ENCODE measurements around the gene CHST6.
"Not testable (repeated sequence)": the region's sequence is repeated elsewhere in the genome, so short reads cannot be mapped to it uniquely, and the experiment has no call there.

Gene CHST6

GRCh38 chr16:75432828-75433731 lies 62.2 kb downstream of the CHST6 start, which contains the start of gene CFDP1:
TSS of gene CFDP1 (minus strand) at chr16:75433503. CDS start at chr16:75433352, 151 bp downstream.
- peak; percentile 96 for DNase-seq

- no peak for DNase-seq
Observed at GRCh38 chr16:75429621-75430403, 65.4 kb downstream of the CHST6 start.

GRCh38 chr16:75426524-75426923 lies 68.7 kb downstream of the CHST6 start:
- not testable (repeated sequence) for DNase-seq

GRCh38 chr16:75424105-75424762 lies 71.0 kb downstream of the CHST6 start:
- DNase-seq = not testable (repeated sequence)

GRCh38 chr16:75423723-75424104 lies 71.5 kb downstream of the CHST6 start:
- no peak for DNase-seq
